HEK293 (cell line): Measurements from ENCODE around the gene ARSB.

ENCODE experiments used
- CTCF ChIA-PET: fragments of 350-600 bp; formaldehyde crosslinking; extraction: SDS; loops from one replicate; lab custom pipeline; 2021; ENCODE audit warnings: antibody characterized with exemption; lab: Yijun Ruan, JAX
- POLR2A ChIA-PET: fragments of 300-600 bp; formaldehyde crosslinking; extraction: SDS; loops from one replicate; lab custom pipeline; 2020; ENCODE audit warnings: antibody characterized with exemption, inconsistent platforms; lab: Yijun Ruan, JAX
- H3K27ac ChIP-seq: fragments of 200-500 bp; sonication (Bioruptor generic); 2 replicates; pipeline ENCODE4 v1.5.1; 2014; ENCODE audit warnings: low read depth, low read length, control low read depth, inconsistent platforms; ENCODE audit errors: extremely low read depth
- H3K36me3 ChIP-seq, 2 experiments: fragments of 200-500 bp in 1 of 2; sonication (Bioruptor generic) in 1 of 2; 1 replicate in 1 of 2; 2 replicates in 1 of 2; pipeline ENCODE4 v1.5.1; 2014 to 2017; ENCODE audit warnings: inconsistent platforms in 2 of 2, low read length in 2 of 2; ENCODE audit not compliant: control insufficient read depth in 2 of 2, insufficient read depth in 1 of 2
- H3K4me1 ChIP-seq: fragments of 200-500 bp; sonication (Bioruptor generic); 2 replicates; pipeline ENCODE4 v1.5.1; 2014; ENCODE audit warnings: mild to moderate bottlenecking, low read length, inconsistent platforms; ENCODE audit not compliant: control insufficient read depth, insufficient read depth
- H3K4me3 ChIP-seq: 2 replicates; pipeline ENCODE4 v1.5.1; 2011; ENCODE audit warnings: low read depth, mild to moderate bottlenecking, control low read depth, low read length, moderate library complexity
- H3K9me3 ChIP-seq: fragments of 200-500 bp; sonication (Bioruptor generic); 2 replicates; pipeline ENCODE4 v1.5.1; 2014; ENCODE audit warnings: low read depth, low read length, inconsistent platforms; ENCODE audit not compliant: control insufficient read depth, insufficient read depth
- BCL6B ChIP-seq: fragments of 450-650 bp; formaldehyde crosslinking; IDR thresholded peaks from 2 replicates; pipeline ENCODE4 v1.5.1; 2017; ENCODE audit warnings: missing biosample characterization, missing genetic modification characterization
- GLIS1 ChIP-seq: fragments of 450-650 bp; formaldehyde crosslinking; IDR thresholded peaks from 2 replicates; pipeline ENCODE4 v1.5.1; 2016; ENCODE audit warnings: missing biosample characterization, missing genetic modification characterization
- HOXC10 ChIP-seq: sonication (generic); formaldehyde crosslinking; IDR thresholded peaks from 2 replicates; pipeline ENCODE4 v1.8.1; 2023; ENCODE audit warnings: mild to moderate bottlenecking, missing genetic modification reagents
- IKZF3 ChIP-seq: fragments of 450-650 bp; IDR thresholded peaks from 2 replicates; pipeline ENCODE4 v1.5.0; 2018; ENCODE audit warnings: missing biosample characterization, mild to moderate bottlenecking, missing genetic modification characterization, moderate library complexity
- KLF16 ChIP-seq: fragments of 450-650 bp; formaldehyde crosslinking; IDR thresholded peaks from 2 replicates; pipeline ENCODE4 v1.5.1; 2017; ENCODE audit warnings: missing biosample characterization, missing genetic modification characterization
- REPIN1 ChIP-seq: fragments of 450-650 bp; formaldehyde crosslinking; IDR thresholded peaks from 2 replicates; pipeline ENCODE4 v1.5.1; 2017; ENCODE audit warnings: missing biosample characterization, missing genetic modification characterization, low read depth
- SP2 ChIP-seq: fragments of 450-650 bp; formaldehyde crosslinking; IDR thresholded peaks from 2 replicates; pipeline ENCODE4 v1.5.1; 2016; ENCODE audit warnings: missing biosample characterization, missing genetic modification characterization
- YY1 ChIP-seq: fragments of 450-650 bp; formaldehyde crosslinking; IDR thresholded peaks from 2 replicates; pipeline ENCODE4 v1.5.1; 2018; ENCODE audit warnings: missing biosample characterization, missing genetic modification characterization
- ZBTB1 ChIP-seq: fragments of 450-650 bp; formaldehyde crosslinking; IDR thresholded peaks from 2 replicates; pipeline ENCODE4 v1.5.1; 2016; ENCODE audit warnings: missing biosample characterization, missing genetic modification characterization
- ZBTB17 ChIP-seq: fragments of 450-650 bp; formaldehyde crosslinking; IDR thresholded peaks from 2 replicates; pipeline ENCODE4 v1.5.1; 2016; ENCODE audit warnings: missing biosample characterization, missing genetic modification characterization
- ZBTB21 ChIP-seq: fragments of 450-650 bp; formaldehyde crosslinking; IDR thresholded peaks from 2 replicates; pipeline ENCODE4 v1.5.1; 2017; ENCODE audit warnings: missing biosample characterization, missing genetic modification characterization
- ZFP37 ChIP-seq: fragments of 450-650 bp; formaldehyde crosslinking; IDR thresholded peaks from 2 replicates; pipeline ENCODE4 v1.5.1; 2016; ENCODE audit warnings: missing biosample characterization, missing genetic modification characterization
- ZNF169 ChIP-seq: fragments of 450-650 bp; formaldehyde crosslinking; IDR thresholded peaks from 2 replicates; pipeline ENCODE4 v1.5.1; 2016; ENCODE audit warnings: missing biosample characterization, missing genetic modification characterization
- ZNF175 ChIP-seq: fragments of 450-650 bp; formaldehyde crosslinking; IDR thresholded peaks from 2 replicates; pipeline ENCODE4 v1.5.1; 2016; ENCODE audit warnings: missing biosample characterization, missing genetic modification characterization
- ZNF184 ChIP-seq: fragments of 450-650 bp; IDR thresholded peaks from 2 replicates; pipeline ENCODE4 v1.5.1; 2018; ENCODE audit warnings: missing biosample characterization, mild to moderate bottlenecking, missing genetic modification characterization
- ZNF398 ChIP-seq: fragments of 450-650 bp; formaldehyde crosslinking; IDR thresholded peaks from 2 replicates; pipeline ENCODE4 v1.5.1; 2017; ENCODE audit warnings: missing biosample characterization, missing genetic modification characterization
- ZNF48 ChIP-seq: fragments of 450-650 bp; formaldehyde crosslinking; IDR thresholded peaks from 2 replicates; pipeline ENCODE4 v1.5.1; 2016; ENCODE audit warnings: missing biosample characterization, missing genetic modification characterization
- ZNF510 ChIP-seq: fragments of 450-650 bp; formaldehyde crosslinking; IDR thresholded peaks from 2 replicates; pipeline ENCODE4 v1.5.1; 2018; ENCODE audit warnings: mild to moderate bottlenecking, missing genetic modification characterization, missing biosample characterization; ENCODE audit not compliant: insufficient replicate concordance
- ZNF558 ChIP-seq: fragments of 450-650 bp; formaldehyde crosslinking; IDR thresholded peaks from 2 replicates; pipeline ENCODE4 v1.5.1; 2016; ENCODE audit warnings: missing biosample characterization, missing genetic modification characterization
- ZNF571 ChIP-seq: fragments of 450-650 bp; formaldehyde crosslinking; IDR thresholded peaks from 2 replicates; pipeline ENCODE4 v1.5.0; 2017; ENCODE audit warnings: missing biosample characterization, missing genetic modification characterization
- ZNF610 ChIP-seq: fragments of 450-650 bp; formaldehyde crosslinking; IDR thresholded peaks from 2 replicates; pipeline ENCODE4 v1.5.1; 2016; ENCODE audit warnings: missing biosample characterization, missing genetic modification characterization, borderline replicate concordance
- ZNF621 ChIP-seq: fragments of 450-650 bp; formaldehyde crosslinking; IDR thresholded peaks from 2 replicates; pipeline ENCODE4 v1.5.1; 2017; ENCODE audit warnings: missing biosample characterization, missing genetic modification characterization
- ZNF626 ChIP-seq: fragments of 450-650 bp; sonication (Bioruptor Pico); formaldehyde crosslinking; IDR thresholded peaks from 2 replicates; pipeline ENCODE4 v1.5.1; 2018; ENCODE audit warnings: missing biosample characterization, missing genetic modification characterization, inconsistent platforms
- ZNF645 ChIP-seq: fragments of 450-650 bp; formaldehyde crosslinking; IDR thresholded peaks from 2 replicates; pipeline ENCODE4; 2016; ENCODE audit warnings: missing biosample characterization, missing genetic modification characterization
- ZNF660 ChIP-seq: fragments of 450-650 bp; IDR thresholded peaks from 2 replicates; pipeline ENCODE4 v1.5.1; 2018; ENCODE audit warnings: missing biosample characterization, mild to moderate bottlenecking, missing genetic modification characterization
- ZNF701 ChIP-seq: fragments of 450-650 bp; formaldehyde crosslinking; IDR thresholded peaks from 2 replicates; pipeline ENCODE4 v1.5.1; 2016; ENCODE audit warnings: missing biosample characterization, missing genetic modification characterization
- ZNF76 ChIP-seq: fragments of 450-650 bp; formaldehyde crosslinking; IDR thresholded peaks from 2 replicates; pipeline ENCODE4; 2016; ENCODE audit warnings: low read depth, missing biosample characterization, missing genetic modification characterization, borderline replicate concordance
- ZNF792 ChIP-seq: fragments of 450-650 bp; formaldehyde crosslinking; IDR thresholded peaks from 2 replicates; pipeline ENCODE4 v1.5.1; 2016; ENCODE audit warnings: missing biosample characterization, missing genetic modification characterization
- ZNF843 ChIP-seq: fragments of 450-650 bp; formaldehyde crosslinking; IDR thresholded peaks from 2 replicates; pipeline ENCODE4 v1.5.1; 2016; ENCODE audit warnings: missing biosample characterization, missing genetic modification characterization
- ZSCAN16 ChIP-seq: fragments of 450-650 bp; formaldehyde crosslinking; IDR thresholded peaks from 2 replicates; pipeline ENCODE4 v1.5.1; 2016; ENCODE audit warnings: missing biosample characterization, missing genetic modification characterization

ARSB gene

GRCh38 chr5:78811866-78812265 is 173.2 kb downstream of the ARSB start:
- Histone ChIP-seq H3K9me3 (no peaks in the 10 kb centered on the region), H3K36me3 (no peaks in the 10 kb centered on the region), H3K4me1 (no peaks in the 10 kb centered on the region), H3K4me3 (no peak overlapping the region), H3K27ac (no peak overlapping the region)
- no peak for TF ChIP-seq HOXC10
- TF ChIP-seq ZNF510 = no peak
- TF ChIP-seq SP2 (tag by site-specific recombination) = no peak
- no peak for TF ChIP-seq ZNF558 (tag by site-specific recombination)
- TF ChIP-seq ZNF48 (tag by site-specific recombination) = no peak
- no peak for TF ChIP-seq ZNF169 (tag by site-specific recombination)
- TF ChIP-seq YY1 (tag by site-specific recombination) = no peak
- TF ChIP-seq ZBTB21 (tag by site-specific recombination) = no peak
- no peak for TF ChIP-seq ZNF645 (tag by site-specific recombination)
- TF ChIP-seq ZSCAN16 (tag by site-specific recombination) = no peak
- TF ChIP-seq ZNF792 (tag by site-specific recombination) = no peak
- no peak for TF ChIP-seq BCL6B (tag by site-specific recombination)
- no peak for TF ChIP-seq KLF16
- no peak for TF ChIP-seq ZNF610
- no peak for TF ChIP-seq ZNF660 (tag by site-specific recombination)
- TF ChIP-seq ZNF76 (tag by site-specific recombination) = no peak
- no peak for TF ChIP-seq GLIS1
- TF ChIP-seq ZNF175 (tag by site-specific recombination) = no peak
- TF ChIP-seq ZNF571 (tag by site-specific recombination) = no peak
- ChIA-PET CTCF (no interaction called here), POLR2A (no interaction called here)

- Histone ChIP-seq H3K27ac (no peak overlapping the region), H3K9me3 (no peaks in the 10 kb centered on the region), H3K4me3 (no peak overlapping the region), H3K36me3 (no peaks in the 10 kb centered on the region), H3K4me1 (no peaks in the 10 kb centered on the region)
- ChIA-PET CTCF (no interaction called here), POLR2A (no interaction called here)
- TF ChIP-seq ZFP37 = no peak
Observed at GRCh38 chr5:78811121-78811817, 173.8 kb downstream of the ARSB start.

GRCh38 chr5:78810098-78810920 is 174.8 kb downstream of the ARSB start:
- no peaks in the 10 kb centered on the region for H3K9me3 ChIP-seq
- H3K36me3 ChIP-seq = no peaks in the 10 kb centered on the region
- H3K4me3 ChIP-seq = no peak overlapping the region
- ChIA-PET POLR2A (no interaction called here), CTCF (no interaction called here)
- H3K27ac ChIP-seq = no peak overlapping the region
- H3K4me1 ChIP-seq = no peaks in the 10 kb centered on the region
- no peak for TF ChIP-seq ZBTB1
- no peak for TF ChIP-seq REPIN1 (tag by site-specific recombination)
- no peak for TF ChIP-seq ZNF843 (tag by site-specific recombination)
- no peak for TF ChIP-seq ZNF184 (tag by site-specific recombination)
- no peak for TF ChIP-seq ZNF621 (tag by site-specific recombination)
- no peak for TF ChIP-seq ZNF626
- TF ChIP-seq ZBTB17 (tag by site-specific recombination) = no peak
- no peak for TF ChIP-seq ZNF701 (tag by site-specific recombination)
- TF ChIP-seq ZNF610 = no peak
- no peak for TF ChIP-seq ZNF398 (tag by site-specific recombination)
- TF ChIP-seq YY1 (tag by site-specific recombination) = no peak
- TF ChIP-seq IKZF3 = no peak
